Keratinocyte (primary cell): ENCODE results near the gene MSMP. TPM values are rescaled to one million over a fixed set of nuclear protein-coding genes. Genes with fewer than 3 reads are reported as not detected.

Experiments
- DNase-seq: peaks from one replicate; pipeline ENCODE4 v3.0.0-alpha.2; 2011; ENCODE audit warnings: low read depth, missing footprints, low spot score
- FAIRE-seq: peaks from 2 replicates; lab custom pipeline; 2011; peaks lifted over from hg19 to GRCh38; lab: Jason Lieb, UNC
- H2AFZ ChIP-seq: 2 replicates; pipeline ENCODE4 v1.6.0; 2012; ENCODE audit warnings: low read length, control low read depth, inconsistent platforms; ENCODE audit not compliant: control insufficient read depth
- H3K27ac ChIP-seq: 2 replicates; pipeline ENCODE4 v1.5.1; 2011; ENCODE audit warnings: low read length; ENCODE audit not compliant: control insufficient read depth, insufficient read depth
- H3K27me3 ChIP-seq: 3 replicates; pipeline ENCODE4 v1.6.0; 2011; ENCODE audit warnings: low read length; ENCODE audit not compliant: control insufficient read depth, insufficient read depth; ENCODE audit errors: extremely low read depth
- H3K36me3 ChIP-seq, 2 experiments: 2 replicates in 1 of 2; 3 replicates in 1 of 2; pipeline ENCODE4 v1.5.1; 2011; ENCODE audit warnings: low read length in 2 of 2, mild to moderate bottlenecking in 1 of 2; ENCODE audit not compliant: control insufficient read depth in 2 of 2, insufficient read depth in 2 of 2; ENCODE audit errors: extremely low read depth in 1 of 2
- H3K4me1 ChIP-seq: 3 replicates; pipeline ENCODE4 v1.5.1; 2011; ENCODE audit warnings: low read length; ENCODE audit not compliant: control insufficient read depth, insufficient read depth; ENCODE audit errors: extremely low read depth
- H3K4me2 ChIP-seq: 3 replicates; pipeline ENCODE4 v1.6.0; 2011; ENCODE audit warnings: low read depth, low read length; ENCODE audit not compliant: control insufficient read depth, insufficient read depth; ENCODE audit errors: extremely low read depth
- H3K4me3 ChIP-seq, 3 experiments: fragments of 200-600 bp in 1 of 3; sonication (generic) in 1 of 3; 2 replicates in 2 of 3; 3 replicates in 1 of 3; pipeline ENCODE4 v1.5.1; 2011 to 2016; ENCODE audit warnings: low read length in 3 of 3, mild to moderate bottlenecking in 3 of 3, control low read depth in 2 of 3, inconsistent platforms in 1 of 3, low read depth in 1 of 3, mixed read lengths in 1 of 3, mixed run types in 1 of 3, moderate library complexity in 1 of 3; ENCODE audit not compliant: control insufficient read depth in 2 of 3, insufficient read depth in 2 of 3; ENCODE audit errors: extremely low read depth in 1 of 3
- H3K79me2 ChIP-seq: 2 replicates; pipeline ENCODE4 v1.6.0; 2012; ENCODE audit warnings: low read length; ENCODE audit not compliant: control insufficient read depth, insufficient read depth
- H3K9ac ChIP-seq: 3 replicates; pipeline ENCODE4 v1.6.0; 2011; ENCODE audit warnings: low read length; ENCODE audit not compliant: control insufficient read depth, insufficient read depth; ENCODE audit errors: extremely low read depth
- H3K9me1 ChIP-seq: 3 replicates; pipeline ENCODE4 v1.6.0; 2011; ENCODE audit warnings: low read length; ENCODE audit not compliant: control insufficient read depth, insufficient read depth; ENCODE audit errors: extremely low read depth
- H3K9me3 ChIP-seq: 2 replicates; pipeline ENCODE4 v1.5.1; 2012; ENCODE audit warnings: low read depth, low read length; ENCODE audit not compliant: control insufficient read depth
- H4K20me1 ChIP-seq: 3 replicates; pipeline ENCODE4 v1.6.0; 2011; ENCODE audit warnings: low read length; ENCODE audit not compliant: control insufficient read depth, insufficient read depth; ENCODE audit errors: extremely low read depth
- CTCF ChIP-seq, 3 experiments: IDR thresholded peaks in 1 of 3; conservative IDR thresholded peaks in 1 of 3; optimal IDR thresholded peaks in 1 of 3; 2 replicates in 2 of 3; 3 replicates in 1 of 3; pipeline versions ENCODE3 to v1.5.1; 2011; ENCODE audit warnings: low read length in 3 of 3, mild to moderate bottlenecking in 3 of 3, moderate library complexity in 2 of 3, control low read depth in 1 of 3, inconsistent platforms in 1 of 3; ENCODE audit not compliant: insufficient read depth in 2 of 3; ENCODE audit errors: extremely low read depth in 1 of 3
- EZH2 ChIP-seq: IDR thresholded peaks from one replicate; pipeline ENCODE4 v1.6.1; 2012; ENCODE audit warnings: inconsistent platforms, mild to moderate bottlenecking, low read length, moderate library complexity
- dilution Hi-C: fragments of 300-500 bp; cut with MboI; formaldehyde crosslinking; loops from one replicate; pipeline ENCODE4 v1.7.0; 2020; ENCODE audit warnings: low sequenced_read_pairs; ENCODE audit not compliant: extremely low pct_ligation_motif_present
- polyA plus RNA-seq, 5 experiments: library from polyadenylated mRNA; depleted of rRNA in 3 of 5; stranded (reverse) in 3 of 5; stranded (forward) in 1 of 5; unstranded in 1 of 5; fragments of >200 nt; gene quantifications; 1 replicate in 1 of 5; 2 replicates in 3 of 5; 3 replicates in 1 of 5; pipeline versions ENCODE4 v1.2.1 to v1.2.3, GENCODE V29; 2011 to 2012; ENCODE audit warnings: missing spikeins in 2 of 5, low read depth in 1 of 5, low replicate concordance in 1 of 5

MSMP gene
- polyA plus RNA-seq, 1 donor (not counting 4 experiments of a cell fraction or from before 2014, with no cell fraction given) = not detected

GRCh38 chr9:35710818-35711500 lies 43.1 kb downstream of the MSMP start:
- H3K9me3 ChIP-seq = no peaks in the 10 kb centered on the region
- H4K20me1 ChIP-seq = peaks cover 3% of the 10 kb centered on the region
- no peak overlapping the region for H3K4me2 ChIP-seq
- H3K4me1 ChIP-seq = no peaks in the 10 kb centered on the region
- TF ChIP-seq EZH2 (no peak), CTCF (optimal IDR thresholded peaks at IDR 0.05 in 1 of 3, IDR thresholded peaks at IDR 0.05 in 1 of 3, conservative IDR thresholded peaks at IDR 0.05 in 1 of 3; ENCODE audit: extremely low read depth in 1 of 3, insufficient read depth in 2 of 3, low read length in 3 of 3) (no peak)
- H3K27me3 ChIP-seq = no peaks in the 10 kb centered on the region
- peaks cover 60 to 79% of the 10 kb centered on the region in 2 experiments for H3K36me3 ChIP-seq
- no peak for FAIRE-seq
- H3K79me2 ChIP-seq = no peaks in the 10 kb centered on the region
- H2AFZ ChIP-seq = no peak overlapping the region
- H3K4me3 ChIP-seq = no peak overlapping the region
- no peaks in the 10 kb centered on the region for H3K9me1 ChIP-seq
- DNase-seq = no peak
- H3K27ac ChIP-seq = no peak overlapping the region
- H3K9ac ChIP-seq = no peak overlapping the region
- dilution Hi-C loops = no loop called here

GRCh38 chr9:35708146-35708545 lies 45.9 kb downstream of the MSMP start:
- H3K4me3 ChIP-seq = no peak overlapping the region
- H3K9ac ChIP-seq = no peak overlapping the region
- H3K79me2 ChIP-seq = no peaks in the 10 kb centered on the region
- no peak overlapping the region for H3K27ac ChIP-seq
- FAIRE-seq = no peak
- TF ChIP-seq CTCF (optimal IDR thresholded peaks at IDR 0.05 in 1 of 3, IDR thresholded peaks at IDR 0.05 in 1 of 3, conservative IDR thresholded peaks at IDR 0.05 in 1 of 3; ENCODE audit: extremely low read depth in 1 of 3, insufficient read depth in 2 of 3, low read length in 3 of 3) (no peak), EZH2 (no peak)
- H3K9me1 ChIP-seq = peaks cover 2% of the 10 kb centered on the region
- no peaks in the 10 kb centered on the region for H3K9me3 ChIP-seq
- peaks cover 3% of the 10 kb centered on the region for H4K20me1 ChIP-seq
- no peak for DNase-seq
- dilution Hi-C loops = no loop called here
- no peak overlapping the region for H3K4me2 ChIP-seq
- H3K27me3 ChIP-seq = no peaks in the 10 kb centered on the region
- H3K36me3 ChIP-seq = peaks cover 67 to 80% of the 10 kb centered on the region in 2 experiments
- no peaks in the 10 kb centered on the region for H3K4me1 ChIP-seq
- no peak overlapping the region for H2AFZ ChIP-seq
